Measurements from ENCODE around the gene LARGE2.

GRCh38 chr11:45900916-45901617 is 21.4 kb upstream of the LARGE2 start:
- TF ChIP-seq, protein P1, sequence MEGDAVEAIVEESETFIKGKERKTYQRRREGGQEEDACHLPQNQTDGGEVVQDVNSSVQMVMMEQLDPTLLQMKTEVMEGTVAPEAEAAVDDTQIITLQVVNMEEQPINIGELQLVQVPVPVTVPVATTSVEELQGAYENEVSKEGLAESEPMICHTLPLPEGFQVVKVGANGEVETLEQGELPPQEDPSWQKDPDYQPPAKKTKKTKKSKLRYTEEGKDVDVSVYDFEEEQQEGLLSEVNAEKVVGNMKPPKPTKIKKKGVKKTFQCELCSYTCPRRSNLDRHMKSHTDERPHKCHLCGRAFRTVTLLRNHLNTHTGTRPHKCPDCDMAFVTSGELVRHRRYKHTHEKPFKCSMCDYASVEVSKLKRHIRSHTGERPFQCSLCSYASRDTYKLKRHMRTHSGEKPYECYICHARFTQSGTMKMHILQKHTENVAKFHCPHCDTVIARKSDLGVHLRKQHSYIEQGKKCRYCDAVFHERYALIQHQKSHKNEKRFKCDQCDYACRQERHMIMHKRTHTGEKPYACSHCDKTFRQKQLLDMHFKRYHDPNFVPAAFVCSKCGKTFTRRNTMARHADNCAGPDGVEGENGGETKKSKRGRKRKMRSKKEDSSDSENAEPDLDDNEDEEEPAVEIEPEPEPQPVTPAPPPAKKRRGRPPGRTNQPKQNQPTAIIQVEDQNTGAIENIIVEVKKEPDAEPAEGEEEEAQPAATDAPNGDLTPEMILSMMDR (tag by site-specific recombination; IDR thresholded peaks at IDR 0.05): no peak
- no peak for TF ChIP-seq REST (tag by site-specific recombination; IDR thresholded peaks at IDR 0.05)
- no peak for TF ChIP-seq ZNF449 (tag by site-specific recombination; IDR thresholded peaks at IDR 0.05)
- no peak for TF ChIP-seq ZNF777 (tag by site-specific recombination; IDR thresholded peaks at IDR 0.05; ENCODE audit: borderline replicate concordance)
- no peak for TF ChIP-seq ZBTB11 (tag by site-specific recombination; conservative IDR thresholded peaks at IDR 0.05; ENCODE audit: low read depth)
- TF ChIP-seq ZFP41 (tag by site-specific recombination; IDR thresholded peaks at IDR 0.05; ENCODE audit: borderline replicate concordance): no peak
- no peak for TF ChIP-seq TCF7L2 (IDR thresholded peaks at IDR 0.05; ENCODE audit: borderline replicate concordance, low read depth, low read length)
- TF ChIP-seq YY1 (tag by site-specific recombination; IDR thresholded peaks at IDR 0.05): no peak
- no peak for TF ChIP-seq HOXA7 (CRISPR knock-in tag; IDR thresholded peaks at IDR 0.05; ENCODE audit: borderline replicate concordance)
- no peak for TF ChIP-seq ZNF747 (tag by site-specific recombination; IDR thresholded peaks at IDR 0.05)
